ENCODE results near the gene IMMP2L. TPM values are rescaled to one million over a fixed set of nuclear protein-coding genes. Genes with fewer than 3 reads are reported as not detected.

IMMP2L gene
- total RNA-seq, 4 donors from 2014 or later: 12.4 to 31.7 (median 22.8) TPM

- ATAC-seq (ENCODE audit: low FRiP score) (no peak), DNase-seq (ENCODE audit: low spot score) (no peak)
- no peak for TF ChIP-seq CTCF (IDR thresholded peaks at IDR 0.05)
Observed at GRCh38 chr7:111172564-111173257, 389.6 kb downstream of the IMMP2L start.

GRCh38 chr7:111168182-111168581 lies 394.1 kb downstream of the IMMP2L start:
- no peak for ATAC-seq (ENCODE audit: low FRiP score)
- no peak for TF ChIP-seq CTCF (IDR thresholded peaks at IDR 0.05)
- DNase-seq (ENCODE audit: low spot score): no peak

DNA sequence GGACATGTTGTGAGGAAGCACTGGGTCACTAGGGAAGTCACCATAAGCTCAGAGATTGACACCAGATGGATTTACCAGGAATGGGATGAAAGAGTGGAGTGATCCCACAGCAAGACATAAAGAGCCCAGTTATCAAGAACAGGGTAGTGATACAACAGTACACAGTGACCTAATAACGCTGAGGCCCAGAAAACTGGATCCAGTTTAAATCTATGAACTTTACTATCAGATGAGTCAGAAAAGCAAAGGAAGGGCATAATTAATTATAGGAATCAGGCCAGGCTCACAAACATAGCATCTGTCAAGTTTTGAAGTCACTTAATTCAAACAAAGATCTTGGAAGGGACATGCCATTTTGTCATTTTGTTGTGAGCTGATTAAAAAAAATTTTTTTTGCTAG lies 397.9 kb downstream of the IMMP2L start:
- no peak for TF ChIP-seq CTCF (IDR thresholded peaks at IDR 0.05)

GRCh38 chr7:111162692-111163091 lies 399.6 kb downstream of the IMMP2L start:
- DNase-seq (ENCODE audit: low spot score) (no peak), ATAC-seq (ENCODE audit: low FRiP score) (no peak)
- TF ChIP-seq CTCF (IDR thresholded peaks at IDR 0.05): no peak

More for the DNA sequence above, 397.9 kb downstream of the IMMP2L start:
- ATAC-seq (ENCODE audit: low FRiP score): no peak
- no peak for DNase-seq (ENCODE audit: low spot score)

GRCh38 chr7:111160297-111160696 lies 402.0 kb downstream of the IMMP2L start:
- no peak for TF ChIP-seq CTCF (IDR thresholded peaks at IDR 0.05)
- no peak for ATAC-seq (ENCODE audit: low FRiP score)
- DNase-seq (ENCODE audit: low spot score): no peak

GRCh38 chr7:111159426-111159825 lies 402.9 kb downstream of the IMMP2L start:
- ATAC-seq (ENCODE audit: low FRiP score) (no peak), DNase-seq (ENCODE audit: low spot score) (no peak)
- no peak for TF ChIP-seq CTCF (IDR thresholded peaks at IDR 0.05)

DNA sequence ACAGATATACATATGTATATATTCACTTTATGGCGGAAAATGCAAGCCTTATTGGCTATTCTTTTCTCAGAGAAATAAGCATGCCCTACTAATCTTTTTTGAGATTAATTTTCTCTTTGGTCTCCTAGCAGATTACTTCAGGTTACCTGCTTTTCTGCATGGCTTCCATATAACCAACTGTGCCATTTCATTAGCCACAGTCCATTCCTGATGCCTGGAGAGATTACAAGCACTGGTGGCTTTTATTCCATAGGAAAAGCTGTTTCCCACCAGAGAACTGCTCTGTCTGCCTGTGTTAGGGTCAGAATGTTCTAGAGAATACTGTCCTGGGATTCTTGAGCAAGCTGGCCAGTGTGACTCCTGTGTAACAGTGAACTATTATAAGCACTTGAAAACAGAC lies 411.6 kb downstream of the IMMP2L start:
- TF ChIP-seq CTCF (IDR thresholded peaks at IDR 0.05): no peak
- no peak for DNase-seq (ENCODE audit: low spot score)
- no peak for ATAC-seq (ENCODE audit: low FRiP score)
